Fibroblast of the aortic adventitia (primary cell): ENCODE measurements around the gene CCNQ. TPM values are rescaled to one million over a fixed set of nuclear protein-coding genes. Genes with fewer than 3 reads are reported as not detected.

Experiments used
- DNase-seq: peaks from one replicate; pipeline ENCODE4 v3.0.0-alpha.2; 2010; ENCODE audit warnings: low read depth
- H3K4me3 ChIP-seq: 2 replicates; pipeline ENCODE4 v1.5.1; 2011; ENCODE audit warnings: low read depth, mild to moderate bottlenecking, control low read depth, low read length, moderate library complexity
- total RNA-seq: library from RNA; depleted of rRNA; stranded (reverse); fragments of >200 nt; gene quantifications from 2 replicates; pipeline ENCODE4 v1.2.3, GENCODE V29; 2012; ENCODE audit warnings: low replicate concordance
- TF ChIP-seq, protein P1 (sequence below): IDR thresholded peaks from 2 replicates; pipeline ENCODE4 v1.5.1; 2011; ENCODE audit warnings: mild to moderate bottlenecking, low read length, control low read depth, inconsistent platforms; ENCODE audit not compliant: insufficient read depth

CCNQ gene
- total RNA-seq, 1 donor = 14.5 TPM

DNA sequence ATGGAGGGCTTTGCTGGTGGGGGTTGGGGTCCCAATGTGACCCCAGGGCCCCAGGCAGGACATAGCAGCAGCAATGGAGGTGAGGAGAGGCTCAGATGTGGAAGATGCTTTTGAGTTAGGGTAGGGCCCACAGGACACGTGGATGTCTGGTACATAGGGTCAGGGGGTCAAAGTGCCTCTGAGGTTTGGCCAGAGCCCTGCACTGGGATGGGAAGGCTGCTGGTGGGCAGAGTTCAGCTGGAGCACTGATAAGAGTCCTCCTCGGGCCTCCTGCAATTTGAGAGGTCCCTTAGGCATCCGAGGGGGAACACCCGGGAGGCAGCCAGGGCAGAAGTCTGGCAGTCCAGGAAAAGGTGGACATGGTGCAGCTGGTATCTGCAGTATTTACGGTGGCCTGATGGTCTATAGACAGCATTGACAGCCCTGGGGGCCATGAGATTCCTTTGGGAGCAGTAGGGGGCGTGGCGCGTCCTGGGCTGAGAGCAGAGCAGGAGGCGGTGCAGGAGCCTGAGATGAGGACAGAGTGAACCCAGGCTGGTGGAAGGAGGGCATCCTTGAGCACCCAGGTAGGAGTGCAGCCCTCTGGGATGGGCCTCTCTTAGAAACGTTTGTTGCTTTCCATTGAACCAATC is 22.6 kb downstream of the CCNQ start:
- no peak overlapping the region for H3K4me3 ChIP-seq
- TF ChIP-seq, protein P1, sequence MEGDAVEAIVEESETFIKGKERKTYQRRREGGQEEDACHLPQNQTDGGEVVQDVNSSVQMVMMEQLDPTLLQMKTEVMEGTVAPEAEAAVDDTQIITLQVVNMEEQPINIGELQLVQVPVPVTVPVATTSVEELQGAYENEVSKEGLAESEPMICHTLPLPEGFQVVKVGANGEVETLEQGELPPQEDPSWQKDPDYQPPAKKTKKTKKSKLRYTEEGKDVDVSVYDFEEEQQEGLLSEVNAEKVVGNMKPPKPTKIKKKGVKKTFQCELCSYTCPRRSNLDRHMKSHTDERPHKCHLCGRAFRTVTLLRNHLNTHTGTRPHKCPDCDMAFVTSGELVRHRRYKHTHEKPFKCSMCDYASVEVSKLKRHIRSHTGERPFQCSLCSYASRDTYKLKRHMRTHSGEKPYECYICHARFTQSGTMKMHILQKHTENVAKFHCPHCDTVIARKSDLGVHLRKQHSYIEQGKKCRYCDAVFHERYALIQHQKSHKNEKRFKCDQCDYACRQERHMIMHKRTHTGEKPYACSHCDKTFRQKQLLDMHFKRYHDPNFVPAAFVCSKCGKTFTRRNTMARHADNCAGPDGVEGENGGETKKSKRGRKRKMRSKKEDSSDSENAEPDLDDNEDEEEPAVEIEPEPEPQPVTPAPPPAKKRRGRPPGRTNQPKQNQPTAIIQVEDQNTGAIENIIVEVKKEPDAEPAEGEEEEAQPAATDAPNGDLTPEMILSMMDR = no peak
- no peak for DNase-seq

DNA sequence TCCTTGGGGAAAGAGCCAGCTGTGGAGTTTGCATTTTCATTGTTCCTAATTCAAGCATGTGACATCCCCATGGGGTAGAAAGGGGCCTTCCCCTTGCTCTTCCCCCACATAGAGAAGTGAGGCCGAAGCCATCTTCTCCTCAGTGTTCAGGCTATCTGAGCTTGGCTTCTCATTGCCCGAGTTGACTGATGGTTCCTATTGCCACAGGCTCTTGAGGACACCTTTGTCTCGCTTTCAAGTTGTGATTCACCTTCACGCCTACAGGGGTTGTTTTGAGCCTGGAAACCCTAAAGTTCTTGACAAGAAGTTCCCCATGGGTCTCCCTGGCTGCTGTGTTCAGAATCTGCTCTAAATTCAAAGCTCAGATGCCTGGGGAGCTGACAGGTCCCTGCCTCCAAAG is 25.0 kb downstream of the CCNQ start:
- DNase-seq = no peak
- H3K4me3 ChIP-seq = no peak overlapping the region
- TF ChIP-seq, protein P1 = no peak

DNA sequence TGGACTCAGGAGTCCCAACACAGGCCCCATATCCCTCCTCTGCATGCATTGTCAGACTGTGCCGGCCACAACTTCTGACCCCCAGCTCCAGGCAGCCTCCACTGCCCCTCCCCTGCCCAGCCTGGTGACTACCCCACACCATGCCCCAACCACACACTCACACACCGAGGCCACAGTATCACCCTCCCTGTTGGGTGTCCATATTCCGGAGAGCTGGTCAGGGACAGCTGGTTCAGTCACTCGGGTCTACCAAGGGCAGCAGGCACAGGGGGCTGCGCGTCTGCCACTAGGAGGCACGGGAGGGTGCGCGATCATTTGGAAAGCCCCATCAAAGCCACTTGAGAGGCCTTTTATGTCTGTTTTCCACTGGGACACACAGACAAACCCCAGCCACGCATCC is 26.3 kb downstream of the CCNQ start:
- TF ChIP-seq, protein P1 = no peak
- H3K4me3 ChIP-seq = no peak overlapping the region
- DNase-seq = no peak

DNA sequence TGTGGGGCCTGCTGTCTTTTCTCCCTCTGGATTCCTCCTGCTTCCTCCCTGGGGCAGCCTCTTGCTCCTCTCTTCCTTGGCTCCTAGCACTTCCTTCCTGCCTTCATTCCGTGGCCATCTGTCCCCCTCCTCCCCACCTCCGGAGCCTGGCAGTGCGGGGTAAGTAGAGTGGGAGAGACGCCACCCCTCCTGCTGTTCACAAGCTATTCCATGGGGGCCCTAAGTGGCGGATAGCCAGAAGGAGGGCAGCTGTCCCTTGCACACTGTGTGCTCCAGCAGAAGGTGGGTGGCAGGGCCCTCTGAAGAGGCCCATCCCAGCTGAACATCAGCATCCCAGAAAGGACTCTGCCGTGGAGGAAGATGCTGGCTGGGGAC is 27.4 kb downstream of the CCNQ start:
- H3K4me3 ChIP-seq = no peak overlapping the region
- TF ChIP-seq, protein P1 = no peak
- DNase-seq = no peak

DNA sequence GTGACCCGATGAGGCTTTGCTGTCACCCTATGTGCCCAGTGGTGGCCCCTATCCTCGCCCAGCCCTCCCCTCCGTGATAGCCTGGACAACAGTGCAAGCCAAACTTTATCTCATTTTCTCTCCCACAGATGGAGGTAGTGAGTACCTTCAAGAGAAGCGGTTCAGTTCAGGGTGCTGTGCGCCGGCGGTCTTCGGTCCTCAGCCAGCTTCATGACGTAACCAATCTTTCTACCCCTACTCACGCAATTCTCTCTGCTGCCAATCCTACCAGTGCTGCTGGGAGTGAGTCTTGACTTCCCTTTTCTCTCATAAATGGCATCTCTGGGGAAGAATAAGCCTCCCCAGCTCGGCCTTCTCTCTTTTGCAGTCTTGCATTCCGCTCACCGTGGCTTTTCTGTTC is 29.5 kb downstream of the CCNQ start:
- TF ChIP-seq, protein P1 = no peak
- H3K4me3 ChIP-seq = no peak overlapping the region
- no peak for DNase-seq

DNA sequence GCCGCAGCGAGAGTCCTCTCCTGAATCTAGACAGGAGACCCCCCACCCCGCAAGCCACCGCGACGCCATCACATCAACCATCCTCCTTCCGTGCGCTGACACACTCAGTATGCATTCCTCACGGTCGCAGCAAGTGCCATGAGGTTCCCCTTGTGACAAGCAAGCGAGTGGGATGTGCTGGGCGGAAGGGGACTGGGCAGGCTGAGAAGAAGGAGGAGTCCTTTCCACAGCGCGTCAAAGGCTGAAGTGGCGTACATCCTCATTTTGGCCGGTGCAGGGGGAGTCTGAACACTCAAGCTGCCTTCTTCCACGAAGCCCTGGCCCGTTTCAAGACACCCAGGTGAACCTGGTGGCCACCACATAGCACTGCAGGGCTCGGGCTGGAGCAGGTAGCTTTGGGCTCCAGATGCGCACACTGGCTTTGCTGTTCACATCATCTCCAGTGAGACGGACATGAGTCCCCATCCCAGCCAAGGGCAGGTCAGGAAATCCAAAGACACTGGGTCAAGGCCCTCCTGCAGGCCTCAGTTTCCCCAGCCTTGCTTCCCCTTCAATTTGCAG is 30.4 kb downstream of the CCNQ start:
- TF ChIP-seq, protein P1 = no peak
- no peak overlapping the region for H3K4me3 ChIP-seq
- no peak for DNase-seq
